Keratinocyte (primary cell): Measurements from ENCODE around the gene DPYD.

Experiments used
- EZH2 ChIP-seq: IDR thresholded peaks from one replicate; pipeline ENCODE4 v1.6.1; 2012; ENCODE audit warnings: inconsistent platforms, mild to moderate bottlenecking, low read length, moderate library complexity
- TF ChIP-seq, protein P1 (sequence below), 3 experiments: IDR thresholded peaks in 1 of 3; conservative IDR thresholded peaks in 1 of 3; optimal IDR thresholded peaks in 1 of 3; 2 replicates in 2 of 3; 3 replicates in 1 of 3; pipeline versions ENCODE3 to v1.5.1; 2011; ENCODE audit warnings: low read length in 3 of 3, mild to moderate bottlenecking in 3 of 3, moderate library complexity in 2 of 3, control low read depth in 1 of 3, inconsistent platforms in 1 of 3; ENCODE audit not compliant: insufficient read depth in 2 of 3; ENCODE audit errors: extremely low read depth in 1 of 3

DNA sequence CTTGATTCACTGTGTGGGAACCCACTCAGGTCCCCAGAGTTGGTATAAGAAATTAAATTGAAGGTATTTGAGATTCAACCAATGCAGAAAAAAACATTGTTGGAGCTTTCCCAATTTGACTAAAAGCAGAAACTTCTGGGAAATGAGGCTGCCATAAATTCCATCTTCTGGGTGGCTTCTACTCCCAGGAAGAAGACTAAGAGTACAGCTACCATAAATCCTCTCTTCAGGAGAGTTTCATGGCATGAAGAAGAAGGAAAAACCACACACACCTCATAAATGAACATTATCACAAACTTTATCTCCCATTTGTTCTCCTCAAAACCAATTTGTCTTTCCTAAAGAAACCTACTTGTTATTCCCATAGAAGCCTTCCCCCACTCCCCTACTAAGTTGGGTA, 283.9 kb downstream of the DPYD start:
- TF ChIP-seq, protein P1, sequence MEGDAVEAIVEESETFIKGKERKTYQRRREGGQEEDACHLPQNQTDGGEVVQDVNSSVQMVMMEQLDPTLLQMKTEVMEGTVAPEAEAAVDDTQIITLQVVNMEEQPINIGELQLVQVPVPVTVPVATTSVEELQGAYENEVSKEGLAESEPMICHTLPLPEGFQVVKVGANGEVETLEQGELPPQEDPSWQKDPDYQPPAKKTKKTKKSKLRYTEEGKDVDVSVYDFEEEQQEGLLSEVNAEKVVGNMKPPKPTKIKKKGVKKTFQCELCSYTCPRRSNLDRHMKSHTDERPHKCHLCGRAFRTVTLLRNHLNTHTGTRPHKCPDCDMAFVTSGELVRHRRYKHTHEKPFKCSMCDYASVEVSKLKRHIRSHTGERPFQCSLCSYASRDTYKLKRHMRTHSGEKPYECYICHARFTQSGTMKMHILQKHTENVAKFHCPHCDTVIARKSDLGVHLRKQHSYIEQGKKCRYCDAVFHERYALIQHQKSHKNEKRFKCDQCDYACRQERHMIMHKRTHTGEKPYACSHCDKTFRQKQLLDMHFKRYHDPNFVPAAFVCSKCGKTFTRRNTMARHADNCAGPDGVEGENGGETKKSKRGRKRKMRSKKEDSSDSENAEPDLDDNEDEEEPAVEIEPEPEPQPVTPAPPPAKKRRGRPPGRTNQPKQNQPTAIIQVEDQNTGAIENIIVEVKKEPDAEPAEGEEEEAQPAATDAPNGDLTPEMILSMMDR (optimal IDR thresholded peaks at IDR 0.05 in 1 of 3, IDR thresholded peaks at IDR 0.05 in 1 of 3, conservative IDR thresholded peaks at IDR 0.05 in 1 of 3; ENCODE audit: extremely low read depth in 1 of 3, insufficient read depth in 2 of 3, low read length in 3 of 3), result no peak
- no peak for TF ChIP-seq EZH2
